HepG2 (cell line): ENCODE results near the gene TNFRSF25.

ENCODE experiments used
- BCL6 ChIP-seq: IDR thresholded peaks from 2 replicates; pipeline ENCODE4 v1.6.1; 2016; ENCODE audit warnings: missing genetic modification reagents, missing compliant biosample characterization
- CTCF ChIP-seq: sonication (generic); formaldehyde crosslinking; IDR thresholded peaks from 2 replicates; pipeline ENCODE4 v1.5.0; 2020; ENCODE audit warnings: mild to moderate bottlenecking, missing genetic modification reagents, moderate library complexity
- MZF1 ChIP-seq: sonication (generic); formaldehyde crosslinking; IDR thresholded peaks from 2 replicates; pipeline ENCODE4 v1.8.1; 2023; ENCODE audit warnings: mild to moderate bottlenecking, missing genetic modification reagents, borderline replicate concordance
- PBX3 ChIP-seq: sonication (generic); formaldehyde crosslinking; IDR thresholded peaks from 2 replicates; pipeline ENCODE4 v1.8.1; 2023; ENCODE audit warnings: missing genetic modification reagents, inconsistent platforms, borderline replicate concordance
- SRSF9 ChIP-seq: fragments of 200-400 bp; formaldehyde crosslinking; IDR thresholded peaks from 2 replicates; pipeline ENCODE4 v1.6.1; 2018; ENCODE audit warnings: borderline replicate concordance, mild to moderate bottlenecking, low read depth, low read length; ENCODE audit not compliant: insufficient read depth, poor library complexity, severe bottlenecking
- STAT5B ChIP-seq: sonication (generic); formaldehyde crosslinking; IDR thresholded peaks from 2 replicates; pipeline ENCODE4 v1.4.0; 2020; ENCODE audit warnings: missing genetic modification reagents
- ZNF512B ChIP-seq: sonication (generic); formaldehyde crosslinking; IDR thresholded peaks from 2 replicates; pipeline ENCODE4 v1.5.1; 2020; ENCODE audit warnings: missing genetic modification reagents, mild to moderate bottlenecking, borderline replicate concordance

GRCh38 chr1:6503884-6504602, 38.1 kb upstream of the TNFRSF25 start:
- no peak for TF ChIP-seq BCL6 (CRISPR knock-in tag)
- TF ChIP-seq SRSF9: no peak
- TF ChIP-seq MZF1 (CRISPR knock-in tag): no peak
- no peak for TF ChIP-seq ZNF512B
- no peak for TF ChIP-seq STAT5B (CRISPR knock-in tag)
- TF ChIP-seq PBX3 (CRISPR knock-in tag): no peak
- no peak for TF ChIP-seq CTCF (CRISPR knock-in tag)
